Esophagus squamous epithelium (tissue), 5 donors: ENCODE data around the gene ITPK1. TPM values are rescaled to one million over a fixed set of nuclear protein-coding genes. Genes with fewer than 3 reads are reported as not detected.
A peak's percentile ranks its signal among the peaks of the same experiment; 100 is the strongest.

Source experiments
- DNase-seq: peaks from one replicate; lab custom pipeline; 2025; lab: John Stamatoyannopoulos, UW
- H3K27ac ChIP-seq, 4 donors: fragments of 200-600 bp; sonication (generic); one replicate each; pipeline ENCODE4 v1.5.1; 2016 to 2019; ENCODE audit warnings: mild to moderate bottlenecking in 1 of 4
- H3K27me3 ChIP-seq, 4 donors: fragments of 200-600 bp; sonication (generic); 1 replicate in 3 of 4; 2 replicates in 1 of 4; pipeline versions ENCODE4 v1.5.1 to v1.6.0; 2017 to 2021; ENCODE audit warnings: antibody characterized with exemption in 1 of 4
- H3K36me3 ChIP-seq, 3 donors: fragments of 200-600 bp; sonication (generic); one replicate each; pipeline ENCODE4 v1.5.1; 2016 to 2019
- H3K4me1 ChIP-seq, 3 donors: fragments of 200-600 bp; sonication (generic); one replicate each; pipeline ENCODE4 v1.5.1; 2017 to 2019
- H3K4me3 ChIP-seq, 4 donors: fragments of 200-600 bp; sonication (generic); 1 replicate in 3 of 4; 2 replicates in 1 of 4; pipeline ENCODE4 v1.5.1; 2016 to 2019; ENCODE audit warnings: mild to moderate bottlenecking in 2 of 4, moderate library complexity in 1 of 4
- H3K9me3 ChIP-seq, 3 donors: fragments of 200-600 bp; sonication (generic); one replicate each; pipeline ENCODE4 v1.5.1; 2016 to 2019
- CTCF ChIP-seq, 6 experiments: fragments of 450-650 bp in 4 of 6; fragments of 200-600 bp in 2 of 6; sonication (generic) in 2 of 6; IDR thresholded peaks; one replicate each; pipeline ENCODE4 v1.5.1; 2016 to 2019; ENCODE audit warnings: antibody characterized with exemption in 6 of 6, mild to moderate bottlenecking in 4 of 6, moderate library complexity in 4 of 6
- POLR2A ChIP-seq, 4 donors: fragments of 450-650 bp; IDR thresholded peaks; one replicate each; pipeline ENCODE4 v1.6.1; 2017; ENCODE audit warnings: antibody characterized with exemption in 4 of 4, mild to moderate bottlenecking in 4 of 4, moderate library complexity in 3 of 4
- WGBS, 2 donors: methylation state at CpG; one replicate each; pipeline ENCODE4 v1.1.5; 2018; 5-methylcytosine and 5-hydroxymethylcytosine counted together
- intact Hi-C: fragments of 100-400 bp; cut with DNase I; formaldehyde crosslinking; loops from one replicate; pipeline ENCODE4 v1.15.0; 2022
- total RNA-seq, 4 donors: library from RNA; depleted of rRNA; stranded (reverse); fragments of >200 nt; gene quantifications; one replicate each; pipeline ENCODE4 v1.1.0, GENCODE V29; 2016
- donor health status: DM: yes; HTN: yes; CAD: no.

Gene ITPK1
- total RNA-seq, 4 donors from 2014 or later, result 14.2 to 34.5 (median 25.8) TPM

- Histone ChIP-seq H3K36me3 (peaks cover 0 to 15% (median 0%) of the 10 kb centered on the region in 3 donors), H3K27me3 (no peaks in the 10 kb centered on the region), H3K9me3 (no peaks in the 10 kb centered on the region), H3K27ac (no peak overlapping the region), H3K4me3 (no peak overlapping the region), H3K4me1 (peaks cover 1 to 35% (median 3%) of the 10 kb centered on the region in 3 donors)
- 71 to 80% methylated on average over 10 of the region's 10 CpGs for WGBS, 2 donors
- TF ChIP-seq CTCF (IDR thresholded peaks at IDR 0.05) (no peak), POLR2A (IDR thresholded peaks at IDR 0.05) (no peak)
- no peak for DNase-seq
- intact Hi-C loops, result no loop called here
These were observed 116.8 kb downstream of the ITPK1 start for GRCh38 chr14:92998946-92999345.

- DNase-seq, result no peak
- no peaks in the 10 kb centered on the region for H3K27me3 ChIP-seq
These were observed 118.2 kb downstream of the ITPK1 start for GRCh38 chr14:92997343-92998061.

GRCh38 chr14:92995620-92996019, 120.1 kb downstream of the ITPK1 start:
- H3K27ac ChIP-seq, result no peak overlapping the region
- WGBS, 2 donors, result 46 to 90% methylated on average over 2 of the region's 9 CpGs

More at GRCh38 chr14:92997343-92998061, 118.2 kb downstream of the ITPK1 start:
- Histone ChIP-seq H3K27ac (peak overlapping the region in 2 of 4 donors; percentile 18 to 27), H3K36me3 (peaks cover 0 to 30% (median 0%) of the 10 kb centered on the region in 3 donors), H3K4me1 (peaks cover 0 to 29% (median 0%) of the 10 kb centered on the region in 3 donors), H3K4me3 (no peak overlapping the region), H3K9me3 (no peaks in the 10 kb centered on the region)
- intact Hi-C loops, result no loop called here
- WGBS, 2 donors, result 74 to 87% methylated on average over 10 to 14 of the region's 14 CpGs
- TF ChIP-seq CTCF (IDR thresholded peaks at IDR 0.05) (no peak), POLR2A (IDR thresholded peaks at IDR 0.05) (no peak)

GRCh38 chr14:92994942-92995341, 120.8 kb downstream of the ITPK1 start:
- WGBS, 2 donors, result 94 to 97% methylated on average over 5 to 8 of the region's 11 CpGs
- no peaks in the 10 kb centered on the region for H3K27me3 ChIP-seq
- peaks cover 0 to 39% (median 0%) of the 10 kb centered on the region in 3 donors for H3K36me3 ChIP-seq
- H3K4me3 ChIP-seq, result no peak overlapping the region
- intact Hi-C loops, result no loop called here
- TF ChIP-seq POLR2A (IDR thresholded peaks at IDR 0.05), result no peak
- no peak for TF ChIP-seq CTCF (IDR thresholded peaks at IDR 0.05)
- peaks cover 0 to 24% (median 0%) of the 10 kb centered on the region in 3 donors for H3K4me1 ChIP-seq
- no peak for DNase-seq
- peak overlapping the region in 1 of 4 donors; percentile 43 for H3K27ac ChIP-seq
- no peaks in the 10 kb centered on the region for H3K9me3 ChIP-seq

More at GRCh38 chr14:92995620-92996019, 120.1 kb downstream of the ITPK1 start:
- H3K9me3 ChIP-seq, result no peaks in the 10 kb centered on the region
- H3K4me1 ChIP-seq, result peaks cover 0 to 27% (median 0%) of the 10 kb centered on the region in 3 donors
- H3K36me3 ChIP-seq, result peaks cover 0 to 36% (median 0%) of the 10 kb centered on the region in 3 donors
- intact Hi-C loops, result no loop called here
- H3K27me3 ChIP-seq, result no peaks in the 10 kb centered on the region
- TF ChIP-seq CTCF (IDR thresholded peaks at IDR 0.05), result no peak
- TF ChIP-seq POLR2A (IDR thresholded peaks at IDR 0.05), result no peak
- no peak for DNase-seq
- H3K4me3 ChIP-seq, result no peak overlapping the region

- H3K27me3 ChIP-seq, result no peaks in the 10 kb centered on the region
- peaks cover 0 to 34% (median 0%) of the 10 kb centered on the region in 3 donors for H3K36me3 ChIP-seq
- TF ChIP-seq POLR2A (IDR thresholded peaks at IDR 0.05) (no peak), CTCF (IDR thresholded peaks at IDR 0.05) (no peak)
- DNase-seq, result no peak
- WGBS, 2 donors, result 96% methylated on average over 4 of the region's 12 CpGs
- peak overlapping the region in 3 of 4 donors; percentile 16 to 48 (median 43) for H3K27ac ChIP-seq
- no peaks in the 10 kb centered on the region for H3K9me3 ChIP-seq
- intact Hi-C loops, result no loop called here
- H3K4me1 ChIP-seq, result peaks cover 0 to 17% (median 0%) of the 10 kb centered on the region in 3 donors
- H3K4me3 ChIP-seq, result no peak overlapping the region
These were observed 121.5 kb downstream of the ITPK1 start for GRCh38 chr14:92994131-92994676.
